NCI-H128 (cell line): ENCODE results near the gene GGCT.

Experiments used
- DNase-seq: peaks from one replicate; lab custom pipeline; 2025; ENCODE audit not compliant: unreplicated experiment; lab: John Stamatoyannopoulos, UW

The GGCT gene

GRCh38 chr7:30479202-30480120, 25.2 kb downstream of the GGCT start:
- DNase-seq, result no peak

- peak; percentile 12 for DNase-seq
These were observed 26.1 kb downstream of the GGCT start, which contains the start of gene NOD1 for GRCh38 chr7:30478349-30479201. Gene NOD1 (minus strand): TSS chr7:30478784. CDS start chr7:30456921, 21,863 bp downstream.

- peak; percentile 34 for DNase-seq
These were observed 28.0 kb downstream of the GGCT start for GRCh38 chr7:30476459-30477145.

- no peak for DNase-seq
These were observed 29.0 kb downstream of the GGCT start for GRCh38 chr7:30475580-30475979.

GRCh38 chr7:30474893-30475292, 29.7 kb downstream of the GGCT start:
- DNase-seq, result no peak

GRCh38 chr7:30474485-30474884, 30.1 kb downstream of the GGCT start:
- DNase-seq, result no peak

- DNase-seq, result no peak
These were observed 30.7 kb downstream of the GGCT start for GRCh38 chr7:30473903-30474302.

- DNase-seq, result no peak
These were observed 31.5 kb downstream of the GGCT start for GRCh38 chr7:30472784-30473775.

- DNase-seq, result no peak
These were observed 32.4 kb downstream of the GGCT start for GRCh38 chr7:30472081-30472783.

GRCh38 chr7:30471205-30471604, 33.4 kb downstream of the GGCT start:
- DNase-seq, result no peak

GRCh38 chr7:30470771-30471170, 33.9 kb downstream of the GGCT start:
- peak; percentile 81 for DNase-seq

GRCh38 chr7:30470163-30470770, 34.4 kb downstream of the GGCT start:
- no peak for DNase-seq

- no peak for DNase-seq
These were observed 35.3 kb downstream of the GGCT start for GRCh38 chr7:30469303-30469702.

GRCh38 chr7:30468791-30469190, 35.8 kb downstream of the GGCT start:
- DNase-seq, result no peak

- no peak for DNase-seq
These were observed 36.6 kb downstream of the GGCT start for GRCh38 chr7:30468041-30468440.

- DNase-seq, result no peak
These were observed 37.4 kb downstream of the GGCT start for GRCh38 chr7:30467271-30467670.

GRCh38 chr7:30466266-30466665, 38.4 kb downstream of the GGCT start:
- DNase-seq, result no peak

GRCh38 chr7:30465811-30466180, 38.8 kb downstream of the GGCT start:
- no peak for DNase-seq
